Astrocyte (in vitro differentiated cells and primary cell): Measurements from ENCODE around the gene RASIP1. TPM values are rescaled to one million over a fixed set of nuclear protein-coding genes. Genes with fewer than 3 reads are reported as not detected.
A peak's percentile ranks its signal among the peaks of the same experiment; 100 is the strongest.
"Not testable (repeated sequence)": the region's sequence is repeated elsewhere in the genome, so short reads cannot be mapped to it uniquely, and the experiment has no call there.

Experiments
- DNase-seq: peaks from one replicate; pipeline ENCODE4 v3.0.0-alpha.2; 2010; ENCODE audit warnings: low read depth
- FAIRE-seq: peaks from 2 replicates; lab custom pipeline; 2011; peaks lifted over from hg19 to GRCh38; lab: Jason Lieb, UNC
- H2AFZ ChIP-seq: 2 replicates; pipeline ENCODE4 v1.6.0; 2012; ENCODE audit warnings: low read depth, low read length, inconsistent platforms
- H3K27ac ChIP-seq: 2 replicates; pipeline ENCODE4 v1.5.1; 2011; ENCODE audit warnings: low read depth, low read length, inconsistent platforms
- H3K27me3 ChIP-seq: 2 replicates; pipeline ENCODE4 v1.6.0; 2011; ENCODE audit warnings: low read length, inconsistent platforms; ENCODE audit not compliant: insufficient read depth
- H3K36me3 ChIP-seq: 2 replicates; pipeline ENCODE4 v1.5.1; 2011; ENCODE audit warnings: low read length, inconsistent platforms; ENCODE audit not compliant: insufficient read depth
- H3K4me1 ChIP-seq: 2 replicates; pipeline ENCODE4 v1.5.1; 2011; ENCODE audit warnings: low read length, inconsistent platforms; ENCODE audit not compliant: insufficient read depth
- H3K4me2 ChIP-seq: 2 replicates; pipeline ENCODE4 v1.6.0; 2012; ENCODE audit warnings: low read length, inconsistent platforms
- H3K4me3 ChIP-seq: 2 replicates; pipeline ENCODE4 v1.5.1; 2011; ENCODE audit warnings: low read depth, mild to moderate bottlenecking, low read length, inconsistent platforms; ENCODE audit not compliant: insufficient read depth
- H3K79me2 ChIP-seq: 2 replicates; pipeline ENCODE4 v1.6.0; 2012; ENCODE audit warnings: mild to moderate bottlenecking, low read length, inconsistent platforms; ENCODE audit not compliant: insufficient read depth
- H3K9ac ChIP-seq: 2 replicates; pipeline ENCODE4 v1.6.0; 2012; ENCODE audit warnings: mild to moderate bottlenecking, low read length, inconsistent platforms
- H3K9me3 ChIP-seq: 2 replicates; pipeline ENCODE4 v1.5.1; 2012; ENCODE audit warnings: low read depth, mild to moderate bottlenecking, low read length, inconsistent platforms; ENCODE audit not compliant: insufficient read depth
- H4K20me1 ChIP-seq: 2 replicates; pipeline ENCODE4 v1.6.0; 2012; ENCODE audit warnings: low read length, inconsistent platforms; ENCODE audit not compliant: insufficient read depth
- H3K27ac Mint-ChIP-seq: one replicate; pipeline ENCODE4 v1.8.0; 2021; ENCODE audit warnings: mild to moderate bottlenecking, mixed read lengths; ENCODE audit not compliant: unreplicated experiment
- H3K27me3 Mint-ChIP-seq: one replicate; pipeline ENCODE4 v1.8.0; 2021; ENCODE audit warnings: low read depth, mixed read lengths; ENCODE audit not compliant: unreplicated experiment
- H3K36me3 Mint-ChIP-seq: one replicate; pipeline ENCODE4 v1.8.0; 2021; ENCODE audit warnings: low read depth, mixed read lengths; ENCODE audit not compliant: unreplicated experiment
- H3K4me1 Mint-ChIP-seq: one replicate; pipeline ENCODE4 v1.8.0; 2021; ENCODE audit warnings: low read depth, mixed read lengths; ENCODE audit not compliant: unreplicated experiment
- H3K4me3 Mint-ChIP-seq: one replicate; pipeline ENCODE4 v1.8.0; 2021; ENCODE audit warnings: mild to moderate bottlenecking, moderate library complexity, mixed read lengths; ENCODE audit not compliant: unreplicated experiment
- H3K9me3 Mint-ChIP-seq: one replicate; pipeline ENCODE4 v1.8.0; 2021; ENCODE audit warnings: mild to moderate bottlenecking, mixed read lengths; ENCODE audit not compliant: unreplicated experiment
- EZH2 ChIP-seq: IDR thresholded peaks from 2 replicates; pipeline ENCODE4 v1.6.1; 2012; ENCODE audit warnings: mild to moderate bottlenecking, low read length, inconsistent platforms; ENCODE audit not compliant: insufficient read depth
- total RNA-seq: library from RNA; stranded (reverse); gene quantifications from 2 replicates; pipeline ENCODE4 v1.2.1, GENCODE V29; 2021
- TF ChIP-seq, protein P1 (sequence below): IDR thresholded peaks from 2 replicates; pipeline ENCODE4 v1.5.1; 2011; ENCODE audit warnings: low read depth, mild to moderate bottlenecking, inconsistent platforms, low read length, moderate library complexity; ENCODE audit not compliant: insufficient read depth

Gene RASIP1
- total RNA-seq, 1 donor from 2014 or later, result 0.68 TPM

DNA sequence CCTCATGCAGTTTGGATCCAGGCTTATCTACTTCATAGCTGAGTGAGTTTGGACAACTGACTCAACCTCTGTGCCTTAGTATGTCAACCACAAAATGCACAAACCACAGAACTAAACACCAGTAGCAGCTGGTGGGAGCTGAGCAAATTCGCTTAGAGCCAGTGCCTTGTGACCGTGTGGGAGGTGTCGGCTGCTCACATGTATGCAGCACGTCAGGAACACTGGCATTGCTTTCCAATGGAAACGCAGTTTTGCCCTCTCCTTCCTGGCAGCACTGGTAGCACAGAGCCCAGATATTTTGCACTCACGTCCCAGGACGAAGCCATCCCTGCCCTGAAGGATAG lies 59.3 kb downstream of the RASIP1 start:
- Histone ChIP-seq H3K9me3 (no peaks in the 10 kb centered on the region), H3K36me3 (no peaks in the 10 kb centered on the region), H3K4me2 (no peak overlapping the region), H3K9ac (no peak overlapping the region), H3K4me3 (no peak overlapping the region), H3K79me2 (no peaks in the 10 kb centered on the region), H3K4me1 (peaks cover 6% of the 10 kb centered on the region), H3K27ac (no peak overlapping the region), H4K20me1 (no peaks in the 10 kb centered on the region), H3K27me3 (peaks cover 10% of the 10 kb centered on the region), H2AFZ (no peak overlapping the region)
- Mint-ChIP-seq H3K4me1 (no peaks in the 10 kb centered on the region), H3K9me3 (no peaks in the 10 kb centered on the region), H3K27ac (peak overlapping the region; percentile 62), H3K36me3 (no peaks in the 10 kb centered on the region), H3K27me3 (peaks cover 24% of the 10 kb centered on the region), H3K4me3 (no peak overlapping the region)
- DNase-seq (peak; percentile 92), FAIRE-seq (no peak)
- no peak for TF ChIP-seq EZH2
- TF ChIP-seq, protein P1, sequence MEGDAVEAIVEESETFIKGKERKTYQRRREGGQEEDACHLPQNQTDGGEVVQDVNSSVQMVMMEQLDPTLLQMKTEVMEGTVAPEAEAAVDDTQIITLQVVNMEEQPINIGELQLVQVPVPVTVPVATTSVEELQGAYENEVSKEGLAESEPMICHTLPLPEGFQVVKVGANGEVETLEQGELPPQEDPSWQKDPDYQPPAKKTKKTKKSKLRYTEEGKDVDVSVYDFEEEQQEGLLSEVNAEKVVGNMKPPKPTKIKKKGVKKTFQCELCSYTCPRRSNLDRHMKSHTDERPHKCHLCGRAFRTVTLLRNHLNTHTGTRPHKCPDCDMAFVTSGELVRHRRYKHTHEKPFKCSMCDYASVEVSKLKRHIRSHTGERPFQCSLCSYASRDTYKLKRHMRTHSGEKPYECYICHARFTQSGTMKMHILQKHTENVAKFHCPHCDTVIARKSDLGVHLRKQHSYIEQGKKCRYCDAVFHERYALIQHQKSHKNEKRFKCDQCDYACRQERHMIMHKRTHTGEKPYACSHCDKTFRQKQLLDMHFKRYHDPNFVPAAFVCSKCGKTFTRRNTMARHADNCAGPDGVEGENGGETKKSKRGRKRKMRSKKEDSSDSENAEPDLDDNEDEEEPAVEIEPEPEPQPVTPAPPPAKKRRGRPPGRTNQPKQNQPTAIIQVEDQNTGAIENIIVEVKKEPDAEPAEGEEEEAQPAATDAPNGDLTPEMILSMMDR, result no peak

DNA sequence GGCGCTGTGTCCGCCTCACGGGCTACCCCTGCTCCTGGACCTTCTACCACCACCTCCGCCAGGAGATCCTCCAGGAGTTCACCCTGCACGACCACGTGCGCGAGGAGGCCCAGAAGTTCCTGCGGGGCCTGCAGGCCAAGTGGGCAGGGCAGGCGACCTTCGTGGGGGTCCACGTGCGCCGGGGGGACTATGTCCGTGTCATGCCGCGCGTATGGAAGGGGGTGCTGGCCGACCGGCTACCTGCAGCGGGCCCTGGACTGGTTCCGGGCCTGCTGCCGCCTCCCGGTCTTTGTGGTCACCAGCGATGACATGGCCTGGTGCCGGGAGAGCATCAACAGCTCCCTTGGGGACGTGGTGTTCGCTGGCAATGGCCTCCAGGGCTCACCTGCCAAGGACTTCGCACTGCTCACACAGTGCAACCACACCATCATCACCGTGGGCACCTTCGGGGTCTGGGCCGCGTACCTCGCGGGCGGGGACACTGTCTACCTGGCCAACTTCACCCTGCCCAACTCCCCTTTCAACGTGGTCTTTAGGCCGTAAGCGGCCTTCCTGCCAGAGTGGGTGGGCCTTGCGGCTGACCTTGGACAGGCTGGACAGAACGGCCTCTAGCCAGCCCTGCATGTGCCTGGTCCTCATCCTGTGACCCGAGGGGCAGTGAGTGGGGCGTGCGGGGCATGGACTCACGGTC lies 59.8 kb downstream of the RASIP1 start:
- Histone ChIP-seq H3K27ac (no peak overlapping the region), H3K4me1 (peaks cover 6% of the 10 kb centered on the region), H3K9me3 (no peaks in the 10 kb centered on the region), H3K79me2 (no peaks in the 10 kb centered on the region), H3K27me3 (peaks cover 10% of the 10 kb centered on the region), H3K36me3 (no peaks in the 10 kb centered on the region), H3K4me3 (no peak overlapping the region), H4K20me1 (no peaks in the 10 kb centered on the region), H3K9ac (no peak overlapping the region), H2AFZ (no peak overlapping the region), H3K4me2 (no peak overlapping the region)
- H3K4me1 Mint-ChIP-seq, result no peaks in the 10 kb centered on the region
- H3K27me3 Mint-ChIP-seq, result peaks cover 25% of the 10 kb centered on the region
- H3K27ac Mint-ChIP-seq, result no peak overlapping the region
- no peak for DNase-seq
- FAIRE-seq, result no peak
- H3K4me3 Mint-ChIP-seq, result no peak overlapping the region
- no peaks in the 10 kb centered on the region for H3K9me3 Mint-ChIP-seq
- no peaks in the 10 kb centered on the region for H3K36me3 Mint-ChIP-seq
- TF ChIP-seq, protein P1, result no peak
- no peak for TF ChIP-seq EZH2

DNA sequence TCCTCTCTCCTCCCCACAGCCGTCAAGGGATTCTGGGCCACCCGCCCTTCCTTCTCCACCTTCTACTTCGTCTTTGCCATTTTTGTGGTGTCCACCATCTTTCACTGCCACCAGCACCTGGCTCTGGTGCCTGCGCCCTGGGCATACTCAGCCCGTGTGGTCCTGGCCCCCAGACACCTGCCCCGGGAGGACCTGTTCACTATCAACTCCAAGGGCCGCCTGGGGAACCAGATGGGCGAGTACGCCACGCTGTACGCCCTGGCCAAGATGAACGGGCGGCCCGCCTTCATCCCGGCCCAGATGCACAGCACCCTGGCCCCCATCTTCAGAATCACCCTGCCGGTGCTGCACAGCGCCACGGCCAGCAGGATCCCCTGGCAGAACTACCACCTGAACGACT lies 60.4 kb downstream of the RASIP1 start:
- H3K4me1 Mint-ChIP-seq, H3K4me3 Mint-ChIP-seq, H2AFZ ChIP-seq, H3K4me2 ChIP-seq, H3K9me3 Mint-ChIP-seq, FAIRE-seq, DNase-seq, H3K36me3 Mint-ChIP-seq, H3K4me3 ChIP-seq, H3K27ac Mint-ChIP-seq, H3K4me1 ChIP-seq, H3K27ac ChIP-seq, H4K20me1 ChIP-seq, H3K9ac ChIP-seq, H3K9me3 ChIP-seq, H3K79me2 ChIP-seq, H3K36me3 ChIP-seq: not testable (repeated sequence)
- H3K27me3 Mint-ChIP-seq, result peaks cover 31% of the 10 kb centered on the region
- H3K27me3 ChIP-seq, result peaks cover 10% of the 10 kb centered on the region
